Activated naive CD4-positive, alpha-beta T cell treated with anti-CD3 and anti-CD28 coated beads, Interleukin-2, amount 50 U/mL, for 72 hours (primary cell): ENCODE measurements around the gene EIF3K. TPM values are rescaled to one million over a fixed set of nuclear protein-coding genes. Genes with fewer than 3 reads are reported as not detected.

Source experiments
- ATAC-seq, 2 donors: fragments of 150-1000 bp; cut with Tn5 transposase; 2 replicates each; pipeline ENCODE4 v1.10.0; 2021; ENCODE audit warnings: mild to moderate bottlenecking in 2 of 2, moderate library complexity in 2 of 2
- DNase-seq, 2 donors: peaks; one replicate each; pipeline ENCODE4 v3.0.0; 2021 to 2022; ENCODE audit warnings: low spot score in 2 of 2
- H3K27ac Mint-ChIP-seq, 2 donors: one replicate each; pipeline ENCODE4 v1.8.0; 2022; ENCODE audit warnings: mild to moderate bottlenecking in 2 of 2, mixed read lengths in 2 of 2
- H3K36me3 Mint-ChIP-seq, 2 donors: one replicate each; pipeline ENCODE4 v1.8.0; 2022; ENCODE audit warnings: mixed read lengths in 2 of 2
- H3K9me3 Mint-ChIP-seq, 2 donors: one replicate each; pipeline ENCODE4 v1.8.0; 2022; ENCODE audit warnings: mixed read lengths in 2 of 2
- total RNA-seq, 2 donors: library from RNA; stranded (reverse); gene quantifications; one replicate each; pipeline ENCODE4 v1.2.3, GENCODE V29; 2022

EIF3K gene
- total RNA-seq, 2 donors from 2014 or later: 282 to 299 TPM

GRCh38 chr19:38635483-38636399 lies 16.8 kb downstream of the EIF3K start:
- Mint-ChIP-seq H3K27ac (no peak overlapping the region), H3K36me3 (peaks cover 9 to 17% of the 10 kb centered on the region in 2 donors), H3K9me3 (no peaks in the 10 kb centered on the region)
- no peak for ATAC-seq
- no peak for DNase-seq

- Mint-ChIP-seq H3K27ac (no peak overlapping the region), H3K9me3 (no peaks in the 10 kb centered on the region), H3K36me3 (peaks cover 5 to 8% of the 10 kb centered on the region in 2 donors)
- no peak for ATAC-seq
- no peak for DNase-seq
Observed at GRCh38 chr19:38638461-38638860, 19.5 kb downstream of the EIF3K start.

GRCh38 chr19:38639679-38640078 lies 20.7 kb downstream of the EIF3K start:
- ATAC-seq: no peak
- DNase-seq: no peak
- Mint-ChIP-seq H3K9me3 (no peaks in the 10 kb centered on the region), H3K27ac (no peak overlapping the region), H3K36me3 (peaks cover 3% of the 10 kb centered on the region in 2 donors)

- ATAC-seq (no peak), DNase-seq (no peak)
- Mint-ChIP-seq H3K36me3 (no peaks in the 10 kb centered on the region), H3K27ac (no peak overlapping the region), H3K9me3 (no peaks in the 10 kb centered on the region)
Observed at GRCh38 chr19:38640368-38640767, 21.4 kb downstream of the EIF3K start.

GRCh38 chr19:38642176-38642575 lies 23.2 kb downstream of the EIF3K start:
- Mint-ChIP-seq H3K36me3 (no peaks in the 10 kb centered on the region), H3K27ac (no peak overlapping the region), H3K9me3 (no peaks in the 10 kb centered on the region)
- ATAC-seq: no peak
- no peak for DNase-seq

GRCh38 chr19:38644719-38645118 lies 25.7 kb downstream of the EIF3K start:
- no peaks in the 10 kb centered on the region for H3K9me3 Mint-ChIP-seq
- no peak overlapping the region for H3K27ac Mint-ChIP-seq
- DNase-seq: no peak
- no peak for ATAC-seq
- H3K36me3 Mint-ChIP-seq: peaks cover 20% of the 10 kb centered on the region in 2 donors

GRCh38 chr19:38647368-38647965 lies 28.5 kb downstream of the EIF3K start, which contains the start of gene ACTN4:
Gene ACTN4 (plus strand): TSS chr19:38647649. CDS start chr19:38647746, 97 bp downstream.
- Mint-ChIP-seq H3K27ac (peak within 1 kb of the TSS; percentile 94 to 95), H3K9me3 (no peaks in the 10 kb centered on the region), H3K36me3 (peaks cover 27 to 30% of the 10 kb centered on the region in 2 donors)
- ATAC-seq: peak; percentile 92 to 93
- peak; percentile 100 for DNase-seq

- H3K27ac Mint-ChIP-seq: peak overlapping the region; percentile 94 to 95
- no peaks in the 10 kb centered on the region for H3K9me3 Mint-ChIP-seq
- no peak for DNase-seq
- peaks cover 27 to 31% of the 10 kb centered on the region in 2 donors for H3K36me3 Mint-ChIP-seq
- ATAC-seq: no peak
Observed at GRCh38 chr19:38647966-38648768, 29.2 kb downstream of the EIF3K start.

- Mint-ChIP-seq H3K27ac (peak overlapping the region; percentile 94 to 95), H3K9me3 (no peaks in the 10 kb centered on the region), H3K36me3 (peaks cover 34 to 36% of the 10 kb centered on the region in 2 donors)
- no peak for DNase-seq
- no peak for ATAC-seq
Observed at GRCh38 chr19:38648769-38649304, 29.8 kb downstream of the EIF3K start.

GRCh38 chr19:38649305-38650171 lies 30.6 kb downstream of the EIF3K start:
- H3K9me3 Mint-ChIP-seq: no peaks in the 10 kb centered on the region
- ATAC-seq (no peak), DNase-seq (no peak)
- H3K27ac Mint-ChIP-seq: peak overlapping the region in 1 of 2 donors; percentile 94
- peaks cover 36 to 41% of the 10 kb centered on the region in 2 donors for H3K36me3 Mint-ChIP-seq

GRCh38 chr19:38650172-38650775 lies 31.3 kb downstream of the EIF3K start:
- Mint-ChIP-seq H3K27ac (no peak overlapping the region), H3K9me3 (no peaks in the 10 kb centered on the region), H3K36me3 (peaks cover 36 to 44% of the 10 kb centered on the region in 2 donors)
- DNase-seq (no peak), ATAC-seq (no peak)

- DNase-seq (no peak), ATAC-seq (no peak)
- Mint-ChIP-seq H3K36me3 (peaks cover 36 to 44% of the 10 kb centered on the region in 2 donors), H3K27ac (no peak overlapping the region), H3K9me3 (no peaks in the 10 kb centered on the region)
Observed at GRCh38 chr19:38650911-38651584, 32.1 kb downstream of the EIF3K start.

GRCh38 chr19:38653028-38653571 lies 34.1 kb downstream of the EIF3K start:
- no peak overlapping the region for H3K27ac Mint-ChIP-seq
- H3K9me3 Mint-ChIP-seq: no peaks in the 10 kb centered on the region
- ATAC-seq (no peak), DNase-seq (no peak)
- H3K36me3 Mint-ChIP-seq: peaks cover 32 to 41% of the 10 kb centered on the region in 2 donors

GRCh38 chr19:38654628-38655055 lies 35.7 kb downstream of the EIF3K start:
- ATAC-seq (no peak), DNase-seq (no peak)
- peak overlapping the region; percentile 32 to 93 for H3K27ac Mint-ChIP-seq
- peaks cover 22 to 25% of the 10 kb centered on the region in 2 donors for H3K36me3 Mint-ChIP-seq
- H3K9me3 Mint-ChIP-seq: no peaks in the 10 kb centered on the region
